HG03432 (cell line): Measurements from ENCODE around the gene BCL10.
"Not testable (repeated sequence)": the region's sequence is repeated elsewhere in the genome, so short reads cannot be mapped to it uniquely, and the experiment has no call there.

Experiments
- ATAC-seq: cut with Tn5 transposase; IDR thresholded peaks from one replicate; pipeline ENCODE4 v1.9.1; 2021; ENCODE audit warnings: mild to moderate bottlenecking, moderate library complexity; ENCODE audit not compliant: unreplicated experiment

The BCL10 gene

DNA sequence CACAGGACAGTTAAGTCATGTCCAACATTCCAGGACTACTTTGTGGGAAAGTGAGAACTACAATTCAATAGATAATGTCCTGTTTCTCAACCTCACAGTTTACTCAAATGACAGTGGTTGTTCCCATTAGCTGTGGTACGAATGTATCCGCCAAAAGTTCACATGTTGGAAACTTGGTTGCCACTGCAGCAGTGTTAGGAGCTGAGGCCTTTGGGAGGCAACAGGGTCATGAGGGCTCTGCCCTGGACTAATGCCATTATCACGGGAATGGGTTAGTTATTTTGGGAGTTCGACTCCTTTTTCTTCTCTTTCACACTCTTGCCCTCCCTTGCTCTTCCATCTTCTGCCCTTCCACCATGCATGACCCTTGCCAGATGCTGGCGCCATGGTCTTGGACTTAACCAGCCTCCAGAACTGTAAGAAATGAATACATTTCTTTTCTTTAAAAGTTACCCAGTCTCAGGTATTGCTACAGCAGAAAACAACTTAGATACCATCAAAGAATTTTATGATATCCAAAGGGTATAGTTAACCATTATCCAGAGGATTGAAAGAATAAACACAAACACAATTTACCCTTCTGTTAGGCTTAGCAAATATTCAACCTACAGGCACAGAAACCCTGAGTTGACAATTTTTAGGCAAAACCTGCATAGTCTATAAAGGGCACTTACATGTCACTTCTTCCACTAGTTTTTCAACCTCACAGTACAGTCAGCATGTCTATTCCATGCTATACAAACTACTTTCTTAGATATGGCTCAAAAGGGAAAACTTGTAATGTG lies 7.4 kb downstream of the BCL10 start:
- ATAC-seq, result no peak

DNA sequence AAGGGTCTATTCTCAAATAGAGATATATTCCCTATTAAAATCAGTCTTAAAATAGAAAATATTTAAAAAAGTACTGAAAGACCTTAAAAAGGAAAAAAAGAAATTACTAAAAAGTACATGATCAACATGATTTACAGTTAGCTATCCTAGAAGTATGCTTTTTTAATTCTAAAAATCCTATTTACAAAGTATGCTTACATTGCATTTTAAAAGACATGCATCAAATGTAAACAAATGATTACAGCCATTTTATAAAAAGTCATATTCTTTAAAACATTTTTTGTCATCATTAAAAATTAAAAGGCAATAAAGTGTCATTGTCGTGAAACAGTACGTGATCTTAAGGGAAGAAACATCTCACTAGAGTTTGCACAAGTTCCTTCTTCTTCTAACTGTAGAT lies 9.1 kb downstream of the BCL10 start:
- no peak for ATAC-seq

DNA sequence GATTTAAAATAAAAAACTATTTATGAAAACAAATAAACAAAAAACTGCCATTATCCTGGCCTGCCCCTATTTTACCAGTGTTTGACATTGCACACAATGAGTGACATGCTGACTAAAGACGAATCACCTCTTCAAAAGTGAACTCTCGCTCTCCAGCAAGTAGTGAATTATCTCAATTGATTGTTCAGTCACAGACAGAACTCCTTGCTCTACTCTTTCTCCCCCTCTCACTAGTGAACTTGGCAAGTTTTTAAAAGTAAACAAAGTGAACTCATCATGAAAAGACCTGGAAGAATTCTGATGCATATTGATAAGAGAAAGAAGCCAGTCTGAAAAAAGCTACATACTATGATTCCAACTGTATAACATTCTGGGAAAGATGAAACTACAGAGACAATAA lies 12.3 kb downstream of the BCL10 start:
- no peak for ATAC-seq

DNA sequence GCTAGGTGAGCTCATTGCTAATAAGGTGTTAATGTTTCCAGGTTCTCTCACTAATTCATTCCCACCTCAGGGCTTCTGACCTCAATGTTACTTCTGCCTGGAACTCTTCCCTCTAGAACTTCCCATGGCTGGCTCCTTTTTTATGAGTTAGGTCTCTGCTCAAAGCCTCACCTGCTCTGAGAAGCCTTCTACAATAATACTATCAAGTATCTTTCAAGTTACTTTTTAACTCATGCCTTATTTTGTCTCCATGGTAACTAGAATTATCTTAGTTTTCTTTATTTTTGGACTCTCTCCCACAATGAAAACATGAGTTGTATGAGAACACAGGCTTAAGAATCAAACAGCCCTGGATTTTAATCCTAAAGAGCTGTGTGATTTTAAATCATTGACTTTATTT lies 13.4 kb downstream of the BCL10 start:
- ATAC-seq, result no peak

DNA sequence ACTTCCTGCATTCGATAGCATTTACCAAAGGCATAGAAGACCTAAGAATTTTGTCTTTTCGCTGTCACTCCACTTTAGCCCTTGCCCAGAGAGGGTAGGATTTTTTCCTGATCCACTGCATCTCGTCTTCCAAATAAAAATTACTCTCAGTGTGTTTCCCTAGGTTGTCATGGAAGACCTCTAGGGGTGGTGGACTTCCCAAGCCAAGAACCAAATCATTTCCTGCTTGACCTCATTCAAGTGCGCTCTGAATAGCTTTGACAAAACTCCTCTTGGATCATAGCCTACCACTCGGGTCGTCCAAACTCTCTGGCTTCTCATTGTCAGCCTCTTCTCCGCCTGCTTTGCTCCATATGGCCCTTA lies 16.5 kb downstream of the BCL10 start:
- no peak for ATAC-seq

DNA sequence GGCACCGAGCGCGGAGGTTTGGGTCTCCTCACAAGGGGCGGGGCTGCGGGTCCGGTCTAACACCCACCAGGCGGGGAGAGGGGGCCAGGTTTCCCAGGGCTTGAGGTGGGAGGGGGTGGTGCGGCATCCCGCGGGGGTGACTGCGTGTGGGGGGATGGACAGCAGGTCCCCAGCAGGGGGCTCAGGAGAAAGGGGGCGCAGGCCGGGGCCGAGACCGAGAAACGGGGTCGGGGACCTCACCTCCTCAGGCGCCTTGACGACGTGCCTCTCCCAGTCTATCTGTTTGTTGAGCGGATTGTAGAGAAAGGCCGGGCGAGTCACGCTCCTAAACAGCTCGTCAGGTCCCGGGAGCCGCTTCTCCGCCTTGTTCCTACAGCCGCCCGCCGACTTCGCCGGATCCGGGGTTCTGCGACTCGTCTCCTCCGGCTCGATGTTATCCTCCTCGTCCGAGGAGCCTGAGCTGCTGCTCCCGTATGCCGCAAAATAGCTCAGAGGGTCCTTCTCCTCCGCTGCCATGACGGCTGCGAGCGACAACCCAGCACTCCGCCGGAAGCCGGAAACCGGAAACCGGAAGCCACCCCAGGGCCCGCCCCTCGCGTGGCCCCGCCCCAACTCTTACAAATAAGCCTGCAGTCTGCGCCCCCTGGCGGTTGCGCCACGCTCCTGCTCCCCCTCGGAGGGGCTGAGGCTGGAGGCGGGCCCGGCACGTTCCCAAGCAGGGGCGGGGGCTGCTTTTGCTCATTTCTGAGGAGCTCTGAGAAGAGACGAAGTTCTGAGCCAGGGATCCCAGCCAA lies 17.1 kb downstream of the BCL10 start, which contains the start of gene C1orf52:
Gene C1orf52 (minus strand): TSS at position 545 of the 794 bp plus-strand sequence. CDS start 29 bp downstream, at position 516.
- peak; percentile 99 for ATAC-seq

DNA sequence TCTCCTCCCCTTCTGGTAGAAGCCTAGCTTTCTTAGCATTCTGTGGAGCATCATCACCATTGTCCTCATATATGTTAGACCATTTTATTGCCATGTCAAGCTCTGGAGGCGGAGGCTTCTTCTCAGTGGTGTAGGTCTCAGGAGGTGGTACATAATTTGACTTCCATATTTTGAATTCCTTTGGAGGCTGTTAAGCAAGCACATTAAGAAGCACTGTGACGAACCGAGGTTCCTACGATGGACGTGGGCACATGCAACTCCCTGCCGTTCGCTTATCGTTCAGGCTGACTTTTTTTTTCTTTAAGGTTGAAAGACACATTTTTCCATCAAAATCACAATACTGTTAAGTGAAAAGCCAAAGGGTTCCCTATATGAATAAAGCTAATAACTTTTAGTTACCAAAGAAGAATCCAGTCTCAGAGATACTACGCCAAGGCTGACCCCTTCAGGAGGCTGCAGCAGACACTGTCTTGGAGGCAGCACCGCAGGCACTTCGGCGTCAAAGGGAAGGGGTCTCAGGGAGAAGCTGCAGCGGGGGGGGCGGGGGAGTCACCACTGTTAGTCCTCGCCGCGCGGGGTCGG lies 17.8 kb downstream of the BCL10 start:
- no peak for ATAC-seq

DNA sequence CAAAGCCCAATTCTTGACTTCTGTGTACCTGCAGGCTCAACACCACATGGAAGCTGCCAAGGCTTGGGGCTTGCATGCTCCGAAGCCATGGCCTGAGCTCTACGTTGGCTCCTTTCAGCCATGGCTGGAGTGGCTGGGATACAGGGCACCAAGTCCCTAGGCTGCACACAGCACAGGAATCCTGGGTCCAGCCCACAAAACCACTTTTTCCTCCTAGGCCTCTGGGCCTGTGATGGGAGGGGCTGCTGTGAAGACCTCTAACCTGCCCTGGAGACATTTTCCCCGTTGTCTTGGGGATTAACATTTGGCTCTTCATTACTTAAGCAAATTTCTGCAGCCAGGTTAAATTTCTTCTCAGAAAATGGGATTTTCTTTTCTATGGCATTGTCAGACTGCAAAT lies 27.4 kb downstream of the BCL10 start:
- not testable (repeated sequence) for ATAC-seq

DNA sequence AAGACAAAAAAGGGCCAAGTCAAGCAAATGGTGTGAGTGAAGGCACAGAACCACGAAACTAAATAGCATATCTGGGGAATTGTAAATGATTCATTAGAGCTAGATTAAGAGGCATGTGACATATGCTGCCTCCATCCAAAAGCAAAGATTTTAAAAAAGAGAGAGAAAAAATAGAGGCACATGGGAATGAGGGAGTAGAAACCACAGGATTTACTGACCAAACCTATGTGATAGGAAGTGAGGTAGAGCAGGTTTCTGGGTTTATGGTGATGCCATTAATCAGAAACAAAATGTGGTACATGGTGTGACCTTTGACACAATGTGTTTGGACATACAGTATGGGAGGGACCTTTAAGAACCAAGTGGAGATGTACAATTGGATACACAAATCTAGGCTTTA lies 30.5 kb downstream of the BCL10 start:
- ATAC-seq, result no peak

DNA sequence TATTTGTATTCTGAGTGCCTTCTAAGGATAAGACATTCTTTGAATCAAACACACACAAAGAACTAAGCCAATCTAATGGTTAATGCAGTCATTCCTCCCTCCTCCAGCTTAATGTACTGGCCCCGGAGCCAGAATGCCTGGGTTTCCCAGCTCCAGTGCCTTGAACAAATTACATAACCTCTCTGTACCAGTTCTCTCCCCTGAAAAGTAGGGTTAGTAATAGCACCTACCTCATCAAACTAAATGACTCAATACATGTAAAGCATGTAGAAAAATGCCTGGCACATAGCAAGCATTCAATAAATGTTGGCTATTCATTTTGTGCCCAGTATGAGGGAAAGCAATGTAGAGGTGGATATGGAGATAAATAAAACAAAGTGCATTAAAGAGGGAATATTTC lies 31.0 kb downstream of the BCL10 start:
- ATAC-seq, result no peak

DNA sequence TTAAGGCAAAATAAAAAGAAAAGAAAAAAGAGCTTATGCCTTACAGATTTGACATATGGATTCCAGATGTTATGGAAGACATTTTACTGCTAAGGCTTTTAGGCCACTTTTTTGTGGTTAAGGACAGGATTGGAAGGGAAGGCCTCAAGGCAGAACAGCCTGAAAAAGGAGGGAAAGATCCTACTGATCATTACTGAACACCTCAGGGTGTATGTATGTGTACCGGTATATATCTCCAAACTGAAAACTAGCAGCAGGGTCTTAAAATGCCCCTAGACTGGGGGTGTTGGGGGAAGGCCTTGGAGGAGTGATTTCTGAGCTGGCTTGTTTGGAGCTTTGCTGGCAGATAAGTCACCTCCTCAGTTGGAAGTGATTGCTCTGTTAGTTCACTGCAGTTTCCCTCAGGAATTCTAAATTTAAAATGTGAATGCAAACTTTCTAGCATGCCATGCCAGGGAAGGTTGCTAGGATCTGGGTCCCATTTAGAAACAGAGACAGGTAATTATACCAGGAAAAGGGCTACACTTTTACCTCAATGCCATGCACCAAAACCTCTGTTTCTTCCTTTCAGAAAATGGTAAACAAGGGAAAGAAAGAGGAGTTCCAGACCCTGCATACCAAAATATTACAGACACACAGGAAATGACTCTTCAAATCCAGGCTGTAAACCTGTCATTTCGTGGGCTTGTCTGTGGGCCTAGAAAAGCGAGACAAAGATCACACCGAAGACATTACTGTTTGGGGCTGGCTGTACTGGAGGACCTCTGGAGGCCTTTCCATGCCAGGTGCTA lies 32.0 kb downstream of the BCL10 start:
- ATAC-seq, result no peak

DNA sequence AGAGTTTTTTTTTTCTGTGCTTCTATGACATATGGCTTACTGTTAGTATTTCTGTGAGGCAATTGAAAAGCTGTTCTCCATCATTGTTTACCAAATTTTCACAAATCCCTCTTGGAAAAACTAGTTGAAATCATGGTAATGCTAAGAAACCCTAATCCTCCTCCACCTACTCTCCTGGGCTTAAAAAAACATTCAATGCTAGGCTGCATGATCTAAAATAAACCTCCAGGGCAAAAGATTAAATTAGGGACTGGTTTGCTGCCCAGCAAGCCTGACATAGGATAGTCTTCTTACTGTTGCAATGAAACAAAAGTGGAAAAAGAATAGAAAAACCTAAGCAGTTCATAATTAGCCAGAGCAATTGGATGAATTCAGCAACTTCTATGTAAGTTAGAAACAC lies 33.1 kb downstream of the BCL10 start:
- ATAC-seq, result no peak

DNA sequence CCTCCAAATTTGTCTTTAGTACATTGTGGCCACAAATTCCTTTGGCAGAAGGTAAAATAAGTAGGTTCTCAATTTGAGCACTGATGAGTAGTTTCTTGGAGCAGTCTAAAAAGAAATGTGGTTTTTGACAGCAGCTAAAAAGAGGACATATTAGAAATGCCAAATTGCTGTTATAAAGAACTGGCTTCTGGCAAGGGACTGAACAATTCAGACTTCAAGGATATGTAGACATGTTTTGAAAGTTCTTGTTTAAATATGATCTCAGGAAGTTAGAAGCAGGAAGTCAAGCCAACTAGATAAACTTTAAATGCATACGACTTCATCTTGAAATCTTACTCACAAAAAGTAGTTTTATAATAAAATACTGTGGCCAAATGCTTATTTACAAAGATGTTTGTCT lies 35.8 kb downstream of the BCL10 start:
- ATAC-seq, result no peak

DNA sequence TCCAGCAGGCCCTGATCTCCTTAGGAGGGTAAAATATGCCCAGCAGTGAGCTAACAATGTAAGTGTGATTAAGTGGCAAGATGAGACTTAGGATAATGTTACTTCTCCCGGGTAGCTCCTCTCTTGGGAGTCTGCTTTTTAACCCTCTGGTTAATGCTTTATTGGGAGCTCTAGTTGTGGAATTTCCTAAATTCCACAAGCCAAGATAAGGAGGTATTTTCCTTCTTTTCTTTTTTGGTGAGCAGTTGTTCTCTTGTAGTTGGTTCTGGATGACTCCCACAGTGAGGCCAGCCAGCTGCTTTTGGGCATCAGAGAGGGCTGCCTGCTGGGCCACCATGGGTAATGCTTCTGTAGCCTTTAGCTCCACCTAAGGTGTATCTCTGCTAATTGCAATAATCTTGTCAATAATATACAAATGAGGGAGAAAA lies 36.2 kb downstream of the BCL10 start:
- ATAC-seq, result peak; percentile 65

DNA sequence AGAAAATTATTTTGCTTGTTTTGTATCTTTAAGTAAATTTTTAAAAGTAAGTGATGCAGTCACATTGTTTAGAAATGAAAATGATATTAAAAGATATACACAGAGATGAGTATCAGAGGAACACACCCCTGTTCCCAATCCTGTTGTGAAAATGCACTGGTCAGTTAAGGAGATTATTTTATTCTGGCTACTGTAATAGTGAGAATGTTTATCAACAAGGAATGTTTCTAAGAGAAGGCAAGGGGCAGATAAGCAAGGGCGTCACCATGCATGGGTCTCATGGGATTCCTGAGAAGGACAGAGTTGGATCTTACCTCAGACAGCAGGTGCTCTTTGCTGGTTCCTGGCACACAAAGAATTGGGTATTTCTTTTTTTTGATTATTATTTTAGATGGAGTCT lies 38.8 kb downstream of the BCL10 start:
- no peak for ATAC-seq

DNA sequence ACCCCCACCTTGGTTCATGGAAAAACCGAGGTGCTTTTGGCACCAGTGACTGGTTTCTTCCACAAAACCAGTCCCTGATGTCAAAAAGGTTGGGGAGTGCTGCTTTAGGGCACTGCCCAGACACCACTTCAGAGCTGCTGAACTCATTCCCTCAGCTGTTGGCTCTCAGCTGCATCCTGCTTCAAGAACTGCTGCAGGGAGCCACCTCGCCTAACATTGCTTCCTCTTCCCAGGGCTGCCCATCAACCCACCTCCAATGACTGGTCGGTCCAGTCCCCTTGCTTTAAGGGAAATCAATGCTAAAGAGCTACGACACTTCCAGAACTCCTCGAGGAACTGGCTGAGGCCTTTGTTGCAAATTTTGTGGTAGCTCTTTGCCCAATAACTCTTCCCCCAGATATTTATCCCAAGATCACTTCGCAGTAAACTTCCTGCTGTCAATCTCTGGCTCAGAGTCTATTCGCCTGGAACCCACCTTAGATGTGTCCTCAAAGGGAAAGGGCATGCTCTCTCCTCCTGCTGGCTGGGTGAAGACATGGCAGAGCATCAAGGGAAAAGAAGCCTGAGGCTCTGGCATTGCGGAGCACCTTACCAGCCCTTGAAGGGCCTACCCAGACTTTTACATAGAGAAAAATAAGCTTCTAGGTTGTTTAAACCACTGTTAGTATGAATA lies 46.0 kb downstream of the BCL10 start:
- ATAC-seq, result peak; percentile 60

DNA sequence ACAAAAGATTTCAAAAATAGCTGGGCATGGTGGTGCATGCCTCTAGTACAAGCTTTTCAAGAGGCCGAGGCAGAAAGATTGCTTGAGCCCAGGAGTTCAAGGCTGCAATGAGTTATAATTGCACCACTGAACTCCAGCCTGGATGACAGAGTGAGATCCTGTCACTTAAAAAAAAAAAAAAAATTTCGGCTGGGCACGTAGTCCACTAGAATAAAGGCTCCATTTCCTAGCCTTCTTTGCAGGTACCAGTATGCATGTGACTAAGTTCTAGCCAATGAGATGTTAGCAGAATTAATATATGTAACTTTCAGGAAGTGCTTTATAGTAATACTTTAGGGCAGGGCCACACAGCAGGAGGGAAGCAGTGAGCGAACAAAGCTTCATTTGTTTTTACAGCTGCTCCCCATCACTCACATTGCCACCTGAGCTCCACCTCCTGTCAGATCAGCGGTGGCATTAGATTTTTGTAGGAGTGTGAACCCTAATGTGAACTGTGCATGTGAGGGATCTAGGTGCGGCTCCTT lies 46.8 kb downstream of the BCL10 start:
- ATAC-seq, result no peak

DNA sequence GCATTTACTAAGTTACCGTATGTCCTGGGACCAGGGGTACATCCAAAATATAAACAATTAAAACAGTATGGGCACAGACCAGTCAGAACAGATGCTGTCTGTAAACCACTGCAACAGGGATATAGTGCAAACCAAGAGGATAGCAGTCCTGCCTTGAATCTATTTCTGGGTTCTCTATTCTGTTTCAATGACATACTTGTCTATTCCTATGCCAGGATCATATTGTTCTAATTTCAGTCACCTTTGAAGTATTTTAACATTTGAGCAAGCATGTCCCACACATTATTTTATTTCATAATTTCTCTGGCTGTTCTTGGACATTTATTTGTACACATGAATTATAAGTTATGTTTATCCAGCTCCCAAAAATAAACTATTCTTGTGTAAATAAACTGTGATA lies 47.5 kb downstream of the BCL10 start:
- no peak for ATAC-seq

DNA sequence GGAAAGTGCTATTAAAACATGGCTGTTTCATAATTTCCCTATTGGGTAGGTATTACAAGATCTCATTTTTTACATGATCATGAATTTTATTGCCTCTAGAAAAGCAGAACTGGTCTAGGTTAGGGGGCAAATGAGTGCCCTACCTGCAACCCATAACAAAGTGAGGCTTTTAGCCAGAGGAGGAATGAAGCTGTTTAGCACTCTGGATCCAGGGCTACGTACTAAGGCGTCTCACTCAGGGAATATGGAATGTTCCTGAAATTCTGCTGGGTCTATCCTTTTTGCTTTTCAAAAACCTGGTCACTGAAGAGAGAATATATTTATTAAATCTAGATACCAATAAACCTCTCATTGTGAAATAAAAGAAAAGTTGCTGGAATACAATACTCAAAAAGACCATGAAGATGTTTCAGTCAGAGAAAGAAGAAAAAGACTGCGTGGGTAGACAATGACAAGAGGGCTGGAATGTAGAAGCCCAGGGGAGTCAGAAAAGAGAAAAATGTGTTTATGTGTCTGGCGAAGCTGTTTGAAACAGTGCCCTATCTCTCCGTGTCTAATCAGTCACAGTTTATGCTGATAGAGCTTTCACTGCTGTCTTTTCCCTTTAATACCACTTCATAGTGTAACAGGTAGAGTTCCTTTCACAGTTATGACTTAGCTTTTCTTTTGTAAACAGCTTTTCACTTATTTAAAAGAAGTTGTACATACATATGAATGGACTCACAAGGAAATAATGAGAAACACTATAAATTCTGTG lies 50.6 kb downstream of the BCL10 start:
- ATAC-seq, result no peak
